Activated CD8-positive, alpha-beta memory T cell treated with anti-CD3 and anti-CD28 coated beads for 48 hours (primary cell): ENCODE results near the gene ZC3H4.
A peak's percentile ranks its signal among the peaks of the same experiment; 100 is the strongest.

Experiments used
- DNase-seq, 3 experiments: peaks; one replicate each; pipeline ENCODE4 v3.0.0-alpha.2; 2020; ENCODE audit warnings: low read depth in 2 of 3, low spot score in 2 of 3

The ZC3H4 gene

DNA sequence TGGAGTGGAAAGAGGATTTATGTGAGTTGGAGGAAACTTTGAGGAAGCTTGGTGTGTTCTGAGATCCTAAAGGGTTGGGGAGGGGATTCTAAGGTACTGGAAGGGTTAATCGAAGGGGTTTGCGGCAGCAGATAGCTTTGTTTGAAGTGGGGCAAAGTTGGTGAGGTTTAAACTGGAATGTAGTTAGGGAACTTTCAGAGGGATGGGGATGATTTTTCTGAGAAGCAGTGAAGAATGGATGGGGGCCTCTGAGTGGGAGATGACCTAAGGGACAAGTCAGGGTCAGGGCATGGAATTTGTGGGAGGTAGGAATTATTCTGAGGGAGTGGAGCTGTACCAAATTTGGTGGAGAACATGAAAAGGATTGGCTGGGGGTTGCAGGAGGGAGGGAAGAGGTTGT lies 21.0 kb upstream of the ZC3H4 start:
- DNase-seq, result no peak

DNA sequence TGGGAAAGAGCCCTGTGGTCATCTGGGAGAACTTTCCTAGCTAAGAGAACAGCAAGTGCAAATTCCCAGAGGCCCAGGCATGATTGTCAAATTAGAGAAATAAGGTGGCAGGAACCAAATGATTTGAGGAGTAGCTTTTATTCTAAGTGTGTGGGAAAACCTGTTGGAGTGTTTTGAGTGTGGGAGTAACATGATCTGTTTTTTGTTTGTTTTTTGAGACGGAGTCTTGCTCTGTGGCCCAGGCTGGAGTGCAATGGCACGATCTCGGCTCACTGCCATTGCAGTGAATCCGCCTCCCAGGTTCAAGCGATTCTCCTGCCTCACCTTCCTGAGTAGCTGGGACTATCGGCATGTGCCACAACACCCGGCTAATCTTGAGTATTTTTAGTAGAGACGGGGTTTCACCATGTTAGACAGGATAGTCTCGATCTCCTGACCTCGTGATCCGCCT lies 19.5 kb upstream of the ZC3H4 start:
- no peak for DNase-seq

DNA sequence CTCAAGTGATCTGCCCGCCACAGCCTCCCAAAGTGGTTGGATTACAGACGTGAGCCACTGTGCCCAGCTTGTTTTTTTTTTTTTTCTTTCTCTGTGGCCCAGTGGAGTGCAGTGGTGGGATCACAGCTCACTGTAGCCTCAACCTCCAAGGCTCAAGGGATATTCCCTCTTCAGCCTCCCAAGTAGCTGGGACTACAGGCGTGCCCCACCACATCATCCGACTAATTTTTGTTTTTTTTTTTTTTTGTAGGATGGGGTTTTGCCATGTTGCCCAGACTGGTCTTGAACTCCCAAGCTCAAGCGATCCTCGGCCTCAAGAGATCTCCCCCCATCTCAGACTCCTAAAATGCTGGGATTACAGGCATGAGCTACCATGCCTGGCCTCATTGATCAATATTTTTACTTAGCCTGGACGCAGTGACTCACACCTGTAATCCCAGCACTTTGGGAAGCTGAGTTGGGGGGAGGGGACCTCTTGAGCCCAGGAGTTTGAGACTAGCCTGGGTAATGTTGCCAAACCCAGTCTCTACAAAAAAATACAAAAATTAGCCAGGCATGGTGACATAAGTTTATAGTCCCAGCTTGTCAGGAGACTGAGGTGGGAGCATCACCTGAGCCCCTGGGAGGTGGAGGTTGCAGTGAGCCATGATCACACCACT lies 18.7 kb upstream of the ZC3H4 start:
- DNase-seq, result no peak

DNA sequence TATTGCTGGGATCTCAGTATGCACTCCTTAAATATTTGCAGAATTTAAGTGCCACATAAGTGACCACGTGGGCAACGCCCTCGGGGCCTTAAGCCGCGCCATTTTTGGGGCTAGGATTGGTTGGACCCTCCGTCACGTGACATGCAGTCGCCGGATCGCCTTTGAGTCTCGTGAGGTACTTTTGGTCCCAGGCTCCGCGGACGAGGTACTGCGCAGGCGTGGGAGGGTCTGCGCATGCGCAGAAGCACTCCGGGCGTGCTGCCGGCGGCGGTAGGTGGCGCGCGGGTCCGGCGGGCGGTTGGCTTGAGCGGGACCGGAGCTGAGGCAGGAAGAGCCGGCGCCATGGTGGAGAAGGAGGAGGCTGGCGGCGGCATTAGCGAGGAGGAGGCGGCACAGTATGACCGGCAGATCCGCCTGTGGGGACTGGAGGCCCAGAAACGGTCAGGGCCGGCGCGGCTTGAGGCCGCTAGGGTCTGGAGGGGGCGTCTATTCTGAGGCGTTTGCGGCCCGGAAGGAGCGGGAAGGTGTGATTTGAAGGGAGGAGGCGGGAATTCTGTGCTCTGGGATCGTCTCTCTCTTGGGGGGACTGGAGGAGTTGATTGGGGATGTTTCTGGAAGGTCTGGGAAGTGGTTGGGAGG lies 17.1 kb upstream of the ZC3H4 start, which contains the start of gene SAE1:
TSS of gene SAE1 (plus strand) at position 247 of the 639 bp plus-strand sequence. CDS start at position 343, 96 bp downstream.
- DNase-seq, result peak; percentile 76 to 96 (median 87)

DNA sequence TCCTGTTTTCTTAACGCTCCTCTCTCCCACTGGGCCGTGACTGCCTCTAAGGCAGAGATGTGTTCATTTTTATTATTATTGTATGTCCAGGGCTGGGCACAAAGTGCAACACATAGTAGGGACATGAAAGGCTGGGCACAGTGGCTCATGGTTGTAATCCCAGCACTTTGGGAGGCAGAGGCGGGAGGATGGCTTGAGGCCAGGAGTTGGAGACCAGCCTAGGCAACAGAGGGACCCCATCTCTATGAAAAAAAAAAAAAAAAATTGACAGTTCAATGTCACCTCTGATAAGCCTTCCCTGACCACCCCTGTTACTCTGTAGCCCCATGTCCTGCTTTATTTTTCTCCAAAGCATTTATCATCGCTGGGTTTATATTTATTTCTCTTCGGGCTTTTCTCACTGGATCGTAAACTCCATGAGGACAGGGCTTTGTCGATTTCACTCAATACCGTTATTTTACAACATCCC lies 16.6 kb upstream of the ZC3H4 start:
- no peak for DNase-seq

DNA sequence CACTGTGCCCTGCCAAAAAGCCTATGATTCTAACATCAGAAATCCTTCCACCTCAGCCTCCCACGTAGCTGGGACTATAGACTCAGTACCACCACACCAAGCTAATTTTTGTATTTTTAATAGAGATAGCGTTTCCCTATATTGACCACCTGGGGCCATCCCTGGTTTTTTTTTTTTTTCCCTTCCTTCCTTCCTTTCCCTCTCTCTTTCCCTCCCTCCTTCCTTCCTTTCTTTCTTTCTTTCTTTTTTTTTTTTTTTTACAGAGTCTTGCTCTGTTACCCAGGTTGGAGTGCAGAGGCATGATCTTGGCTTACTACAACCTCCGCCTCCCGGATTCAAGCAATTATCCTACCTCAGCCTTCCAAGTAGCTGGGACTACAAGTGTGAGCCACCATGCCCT lies 16.0 kb upstream of the ZC3H4 start:
- DNase-seq, result no peak

DNA sequence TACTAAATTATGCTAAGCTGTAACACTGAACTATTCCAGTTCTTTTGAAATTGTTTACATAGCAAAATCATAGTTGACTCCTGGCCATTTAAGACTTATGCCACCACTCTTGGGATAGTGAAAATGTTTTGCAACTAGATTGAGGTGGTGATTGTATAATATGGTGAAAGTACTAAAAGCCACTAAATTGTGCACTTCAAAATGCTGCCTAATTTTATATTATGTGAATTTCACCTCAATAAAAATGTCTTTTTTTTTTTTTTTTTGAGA lies 12.0 kb upstream of the ZC3H4 start:
- no peak for DNase-seq

DNA sequence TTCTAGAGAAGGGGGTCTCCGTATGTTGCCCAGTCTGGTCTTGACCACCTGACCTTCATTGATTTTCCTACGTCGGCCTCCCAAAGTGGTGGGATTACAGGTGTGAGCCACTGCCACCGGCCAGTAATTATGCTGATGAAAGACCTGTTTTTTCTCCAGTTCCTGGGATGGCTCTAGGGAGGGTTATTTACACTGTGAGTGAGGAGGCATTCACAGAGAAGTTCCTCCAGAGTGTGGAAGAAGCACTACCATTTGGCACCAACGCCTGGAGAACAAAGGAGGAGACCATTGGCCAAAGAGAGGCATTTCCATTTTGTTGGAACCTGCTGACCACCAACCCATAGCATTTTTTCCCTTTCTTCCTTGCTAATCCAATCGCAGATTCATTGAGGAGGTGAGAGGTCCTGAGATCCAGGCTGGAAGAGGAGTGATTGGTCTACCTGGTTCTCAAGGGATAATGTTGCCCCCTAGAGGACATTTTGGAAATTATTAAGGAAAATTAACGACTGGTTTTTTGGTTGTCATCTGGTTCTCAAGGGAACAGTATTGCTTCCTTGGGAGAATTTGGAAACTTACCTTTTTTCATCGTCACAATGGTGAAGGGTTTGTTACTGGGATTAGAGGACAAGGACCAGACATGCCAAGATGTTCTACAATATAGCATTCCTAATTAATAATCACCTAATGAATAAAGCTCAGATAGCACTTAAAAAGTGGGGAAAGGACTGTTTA lies 11.5 kb upstream of the ZC3H4 start:
- DNase-seq, result no peak

DNA sequence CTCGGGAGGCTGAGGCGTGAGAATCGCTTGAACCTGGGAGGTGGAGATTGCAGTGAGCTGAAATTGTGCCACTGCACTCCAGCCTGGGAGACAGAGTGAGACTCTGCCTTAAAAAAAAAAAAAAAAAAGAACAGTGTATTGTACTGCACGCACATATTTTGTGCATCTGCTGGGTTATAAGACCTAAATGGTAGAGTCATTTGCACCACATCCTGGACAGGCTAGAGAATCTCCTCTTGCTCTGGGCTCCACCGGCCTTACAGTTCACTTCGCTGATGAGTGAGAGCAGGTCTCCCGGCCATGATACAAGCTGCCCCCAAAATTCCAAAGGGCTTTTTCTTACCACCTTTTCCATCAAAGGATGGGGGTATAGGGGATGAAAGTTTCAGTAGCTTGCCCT lies 9.8 kb upstream of the ZC3H4 start:
- no peak for DNase-seq

DNA sequence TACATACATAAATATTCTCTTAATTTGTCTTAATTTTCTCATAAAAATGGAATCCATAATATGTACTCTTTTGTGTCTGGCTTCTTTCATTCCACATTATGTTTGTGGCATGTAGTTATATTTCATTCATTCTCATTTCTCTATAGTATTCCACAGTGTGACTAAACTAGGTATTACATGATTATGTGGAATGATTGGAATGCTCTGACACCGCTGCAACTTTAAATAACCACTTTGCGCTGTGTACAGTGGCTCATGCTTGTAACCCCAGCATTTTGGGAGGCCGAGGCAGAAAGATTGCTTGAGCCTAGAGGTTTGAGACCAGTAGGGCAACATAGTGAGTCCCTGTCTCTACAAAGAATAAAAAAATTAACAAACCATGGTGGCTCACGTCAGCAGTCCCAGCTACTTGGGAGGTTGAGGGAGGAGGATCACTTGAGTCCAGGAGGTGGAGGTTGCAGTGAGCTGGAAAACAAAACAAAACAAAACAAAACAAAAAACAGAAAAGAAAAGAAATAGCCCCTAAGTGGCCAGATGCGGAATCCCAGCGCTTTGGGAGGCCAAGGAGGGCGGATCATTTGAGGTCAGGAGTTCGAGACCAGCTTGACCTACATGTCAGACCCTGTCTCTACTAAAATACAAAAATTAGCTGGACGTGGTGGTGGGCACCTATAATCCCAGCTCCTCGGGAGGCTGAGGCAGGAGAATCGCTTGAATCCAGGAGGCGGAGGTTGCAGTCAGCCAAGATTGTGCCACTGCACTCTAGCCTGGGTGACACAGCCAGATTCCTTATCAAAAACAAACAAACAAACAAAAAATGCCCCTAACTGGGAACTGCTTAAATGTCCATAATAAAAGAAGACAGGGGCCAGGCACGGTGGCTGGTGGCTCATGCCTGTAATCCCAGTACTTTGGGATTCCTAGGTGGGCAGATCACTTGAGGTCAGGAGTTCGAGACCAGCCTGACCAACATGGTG lies 9.1 kb upstream of the ZC3H4 start:
- DNase-seq, result no peak

DNA sequence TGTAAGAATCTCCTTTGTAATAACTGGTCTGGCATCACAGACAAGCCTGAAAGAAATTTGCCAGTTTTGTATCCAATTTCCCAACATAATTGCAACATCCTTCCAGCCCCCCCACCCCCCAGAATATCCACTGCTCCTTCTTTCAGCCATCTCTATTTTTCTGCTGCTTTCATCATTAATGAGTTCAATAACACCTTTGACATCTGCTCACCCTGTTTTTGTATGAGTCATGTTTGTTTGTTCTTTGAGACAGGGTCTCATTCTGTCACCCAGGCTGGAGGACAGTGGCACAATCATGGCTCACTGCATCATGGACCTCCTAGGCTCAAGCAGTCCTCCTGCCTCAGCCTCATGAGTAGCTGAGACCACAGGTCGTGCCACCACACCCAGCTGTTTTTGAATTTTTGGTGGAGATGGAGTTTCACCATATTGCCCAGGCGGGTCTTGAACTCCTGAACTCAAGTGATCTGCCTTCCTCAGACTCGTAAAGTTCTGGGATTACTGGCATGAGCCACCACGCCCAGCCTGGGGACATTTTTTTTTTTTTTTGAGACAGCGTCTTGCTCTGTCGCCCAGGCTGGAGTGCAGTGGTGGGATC lies 7.0 kb upstream of the ZC3H4 start:
- no peak for DNase-seq

DNA sequence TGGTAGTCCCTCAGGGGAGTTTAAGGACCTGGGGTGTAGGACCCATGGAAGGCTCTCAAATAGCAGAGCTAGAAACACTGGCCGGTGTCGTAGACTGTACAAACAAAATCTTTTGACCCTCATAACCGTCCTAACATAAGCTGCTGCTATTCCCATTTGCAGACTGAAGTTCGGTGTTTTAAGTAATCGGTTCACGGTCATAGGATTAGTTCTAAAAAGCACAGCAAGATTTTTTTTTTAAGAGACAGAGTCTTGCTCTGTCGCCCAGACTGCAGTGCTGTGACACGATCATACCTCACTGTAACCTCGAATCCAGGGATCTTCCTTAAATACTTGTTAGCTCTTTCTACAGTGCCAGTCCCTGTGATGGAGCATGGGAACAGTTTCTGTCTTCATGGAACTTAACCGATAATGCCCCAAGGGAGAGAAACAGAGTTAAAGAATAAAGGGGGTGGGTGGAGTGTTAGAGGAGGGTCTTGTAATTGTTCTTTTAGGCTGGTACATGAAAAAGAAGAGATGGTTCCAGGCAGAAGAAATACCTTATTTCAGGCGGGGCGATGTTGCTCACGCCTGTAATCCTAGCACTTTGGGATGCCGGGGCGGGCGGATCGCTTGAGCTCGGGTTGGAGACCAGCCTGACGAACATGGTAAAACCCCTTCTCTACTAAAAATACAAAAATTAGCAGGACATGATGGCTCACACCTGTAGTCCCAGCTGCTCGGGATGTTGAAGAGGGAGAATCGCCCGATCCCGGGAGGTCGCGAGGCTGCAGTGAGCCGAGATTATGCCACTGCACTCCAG lies 475 bp upstream of the ZC3H4 start:
- no peak for DNase-seq

DNA sequence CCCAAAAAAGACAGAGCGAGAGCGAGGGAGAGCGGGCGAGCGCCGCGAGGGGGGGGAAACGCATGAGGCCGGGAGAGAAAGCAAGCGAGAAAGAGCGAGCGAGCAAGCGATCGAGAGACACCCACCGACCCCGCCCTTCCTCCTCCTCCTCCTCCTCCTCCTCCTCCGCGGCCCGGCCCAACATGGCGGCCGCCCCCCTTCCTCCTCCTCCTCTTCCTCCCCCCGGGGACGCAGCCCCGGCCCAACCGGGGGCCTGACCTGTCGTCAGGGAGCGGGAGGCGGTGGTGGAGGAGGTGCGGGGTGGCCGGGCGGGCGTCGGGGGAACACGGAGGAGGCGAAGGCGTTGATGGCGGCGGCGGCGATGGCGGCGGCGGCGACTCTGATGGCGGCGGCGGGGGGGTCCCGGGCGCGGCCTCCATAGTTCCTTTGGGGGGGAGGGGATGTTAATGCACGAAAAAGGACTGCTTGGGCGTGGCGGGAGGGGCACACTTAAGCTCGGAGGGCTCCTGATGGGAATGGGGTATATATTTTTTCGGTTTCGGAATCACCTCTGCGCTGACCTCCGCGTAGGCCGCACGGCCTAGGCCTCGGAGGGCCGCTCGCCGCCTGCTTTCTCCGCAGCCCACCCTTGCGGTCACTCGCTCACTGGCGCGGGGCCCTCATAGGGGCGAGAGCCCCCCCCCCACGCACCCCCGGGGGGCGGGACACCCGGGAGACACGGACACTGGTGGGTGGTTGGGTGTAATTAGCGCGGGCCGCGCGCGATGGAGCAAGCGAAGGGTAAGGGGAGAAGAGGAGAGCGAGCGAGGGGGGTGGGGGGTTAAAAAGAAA lies 1.2 kb downstream of the ZC3H4 start:
- DNase-seq, result peak; percentile 68 to 76 (median 68)

DNA sequence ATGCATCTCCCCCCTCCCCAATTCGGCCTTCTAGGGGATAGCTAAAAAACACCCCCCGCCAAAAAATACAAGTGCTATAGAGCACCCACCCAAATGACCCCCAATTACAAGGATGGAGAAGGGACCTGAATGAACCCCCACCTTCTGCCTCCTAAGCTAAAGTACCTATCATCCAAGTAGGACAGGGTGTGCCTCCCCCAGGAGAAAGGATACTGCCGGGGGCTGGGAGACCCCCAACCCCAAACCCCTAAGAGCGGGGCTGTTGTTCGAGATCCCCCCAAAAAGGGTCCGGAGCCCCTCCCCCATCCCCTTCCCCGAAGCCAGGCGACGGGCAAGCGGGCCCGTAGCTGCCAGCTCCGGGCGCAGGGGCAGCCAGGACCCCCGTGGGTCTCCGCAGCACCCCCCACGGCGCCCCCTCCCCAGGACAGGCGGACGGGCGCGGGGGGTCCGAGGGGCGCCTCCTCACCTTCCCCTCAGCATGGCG lies 1.9 kb downstream of the ZC3H4 start:
- DNase-seq, result peak in 2 of 3 experiments; percentile 27 to 36

DNA sequence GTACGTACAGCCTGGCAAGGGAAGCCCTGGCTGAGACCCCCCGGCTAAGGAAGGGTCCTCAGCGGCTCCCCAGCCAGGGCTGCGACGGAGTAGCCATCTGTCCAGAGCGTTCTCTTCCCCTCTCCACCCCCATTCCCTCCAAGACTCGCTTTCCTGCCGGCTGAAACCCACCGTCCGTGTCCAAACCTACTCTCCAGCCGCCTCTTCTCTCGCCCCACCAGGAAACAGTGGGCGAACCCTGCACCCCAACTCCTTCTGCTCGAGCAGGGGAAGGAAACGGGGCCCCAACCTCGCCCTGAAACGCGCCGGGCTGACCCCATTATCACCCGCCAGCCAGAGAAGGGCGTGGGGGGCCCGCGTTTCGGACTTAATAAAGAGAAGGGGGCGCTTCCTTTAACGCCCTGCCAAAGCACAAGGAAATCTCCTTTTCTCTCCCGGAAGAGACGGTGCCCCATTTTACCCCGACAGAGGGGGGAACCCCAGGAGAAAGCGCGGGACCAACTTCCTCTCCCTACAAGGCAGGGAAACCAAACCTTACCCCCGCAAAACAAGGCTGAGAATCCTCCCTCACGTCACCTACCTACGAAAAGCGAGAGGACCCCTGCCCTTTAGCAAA lies 2.5 kb downstream of the ZC3H4 start:
- DNase-seq, result peak in 2 of 3 experiments; percentile 25 to 46

DNA sequence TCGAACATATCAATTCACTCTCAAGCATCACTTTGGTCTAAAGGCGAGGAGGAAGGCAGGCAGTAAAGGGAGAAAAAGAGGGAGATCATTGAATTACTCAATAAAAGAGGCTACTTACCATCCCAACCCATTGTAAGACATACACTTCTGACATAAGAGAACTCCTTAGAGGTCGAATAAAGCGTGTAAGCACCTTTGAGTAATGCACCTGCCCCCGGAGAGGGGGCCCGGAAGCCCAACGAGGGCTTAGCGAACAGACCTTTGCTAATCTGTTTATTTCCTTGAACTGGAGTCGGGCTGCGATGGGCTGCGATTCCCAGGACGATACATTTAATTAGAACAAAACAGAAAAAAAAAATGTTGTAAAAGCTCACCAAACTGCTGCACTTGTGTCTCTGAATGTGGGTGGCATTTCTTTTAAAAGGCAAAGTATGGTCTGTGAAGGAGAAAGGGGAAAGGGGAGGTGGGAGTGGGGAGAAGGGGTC lies 3.0 kb downstream of the ZC3H4 start:
- DNase-seq, result no peak

DNA sequence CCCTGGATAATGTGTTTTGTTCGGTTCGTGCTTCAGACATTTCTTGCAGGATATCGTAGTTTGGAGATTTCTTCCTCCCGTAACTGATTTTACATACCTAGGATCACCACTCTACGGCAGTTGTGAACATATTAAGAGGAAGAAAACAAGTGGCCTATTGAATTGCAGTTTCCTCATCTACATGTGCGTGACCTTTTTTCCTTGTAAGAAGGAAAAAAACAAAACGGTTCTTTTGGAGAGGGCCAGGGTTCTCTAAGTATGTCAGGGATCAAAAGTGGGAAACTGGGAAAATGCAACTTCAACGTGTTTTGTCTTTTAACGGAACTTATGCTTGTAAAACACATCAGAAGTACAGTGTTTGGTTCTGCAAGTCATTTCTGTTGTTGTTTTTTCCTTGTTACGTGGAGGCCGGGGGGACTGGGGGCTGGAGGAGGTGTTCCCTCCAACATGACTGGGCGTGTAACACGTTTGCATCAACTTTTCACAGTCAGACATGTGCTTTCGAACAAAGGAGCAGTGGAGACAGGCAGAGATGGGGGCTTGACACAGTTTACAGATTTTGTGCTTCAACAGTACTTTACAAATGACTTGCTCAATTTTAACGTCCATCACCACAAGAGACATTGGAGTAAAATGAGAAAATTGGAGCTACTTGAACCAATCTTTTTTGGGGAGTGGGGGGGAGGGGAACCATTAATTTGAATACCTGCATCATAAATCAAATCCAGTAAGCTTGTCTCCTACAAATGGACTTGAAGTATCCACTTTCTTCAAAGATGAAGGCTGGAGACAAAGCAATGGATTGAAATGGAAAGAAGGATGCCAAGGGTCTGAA lies 3.8 kb downstream of the ZC3H4 start:
- DNase-seq, result peak in 1 of 3 experiments; percentile 54
